ENCODE measurements around the gene FOXK2. TPM values are rescaled to one million over a fixed set of nuclear protein-coding genes. Genes with fewer than 3 reads are reported as not detected.

The FOXK2 gene
- total RNA-seq (62.7 and 64.3 TPM in 2 replicates), polyA plus RNA-seq (16.5 and 19.7 TPM in 2 replicates), polyA minus RNA-seq (36.0 and 56.2 TPM in 2 replicates)
- 23.7 TPM for total RNA-seq (2013)

DNA sequence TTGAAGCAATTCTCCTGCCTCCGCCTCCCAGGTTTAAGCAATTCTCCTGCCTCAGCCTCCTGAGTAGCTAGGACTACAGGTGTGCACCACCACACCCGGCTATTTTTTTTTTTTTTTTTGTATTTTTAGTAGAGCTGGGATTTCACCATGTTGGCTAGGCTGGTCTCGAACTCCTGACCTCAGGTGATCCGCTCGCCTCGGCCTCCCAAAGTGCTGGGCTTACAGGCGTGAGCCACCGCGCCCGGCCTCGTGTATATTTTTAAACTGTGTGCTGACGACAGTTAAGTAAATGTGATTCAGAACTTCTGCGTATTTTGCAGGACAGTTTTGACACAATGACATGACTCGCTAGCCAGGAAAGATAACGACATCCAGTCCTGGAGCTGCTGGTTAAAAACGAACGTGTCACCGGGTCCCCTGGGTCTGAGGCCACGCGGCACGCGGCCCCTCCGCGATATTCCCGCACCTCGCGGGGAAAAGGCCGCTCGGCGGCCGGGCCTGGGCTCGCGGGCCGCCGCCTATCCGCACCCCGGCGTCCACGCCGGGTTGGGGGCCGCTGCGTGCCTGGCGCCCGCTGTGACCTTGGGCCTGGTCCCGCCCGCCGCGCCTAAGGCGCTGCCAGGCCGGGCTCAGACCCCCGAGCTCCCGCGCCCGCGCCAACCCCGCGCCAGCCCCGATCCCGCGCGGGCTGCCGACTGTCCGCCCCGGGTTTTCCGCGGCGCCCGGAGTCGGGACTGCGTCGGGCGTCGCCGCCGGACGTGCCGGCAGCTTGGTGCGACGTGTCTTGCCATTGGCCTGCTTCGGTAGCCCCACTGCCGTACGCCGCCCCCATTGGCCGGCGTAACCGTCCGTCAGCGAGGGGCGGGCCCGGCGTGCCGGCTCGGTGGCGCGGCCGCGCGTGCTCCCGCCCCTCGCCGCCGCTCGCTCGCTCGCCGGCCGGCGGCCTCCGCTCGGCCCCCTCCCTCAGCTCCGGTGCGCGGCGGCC, at the start of gene FOXK2:
Gene FOXK2, plus strand, starts transcription at position 907 of the 985 bp plus-strand sequence. CDS start 157 bp downstream, outside the sequence.
- Histone ChIP-seq H3K27ac (ENCODE audit: low read length in 2 of 2) (peak within 1 kb of the TSS; percentile 72 to 82), H3K27me3 (replicated peaks in 1 of 4; ENCODE audit: control extremely low read depth in 1 of 4, control insufficient read depth in 3 of 4, insufficient read depth in 4 of 4, low read length in 3 of 4) (no peaks in the 10 kb centered on the region), H3K79me2 (ENCODE audit: control insufficient read depth, insufficient read depth, low read length) (peaks cover 40% of the 10 kb centered on the region), H3K4me2 (replicated peaks; ENCODE audit: low read depth, low read length, poor library complexity, severe bottlenecking) (peak within 1 kb of the TSS; percentile 98), H3K4me1 (ENCODE audit: control insufficient read depth in 2 of 2, insufficient read depth in 2 of 2, low read length in 2 of 2) (peaks cover 8 to 23% of the 10 kb centered on the region in 2 donors), H3K9me3 (ENCODE audit: control extremely low read depth in 1 of 3, control insufficient read depth in 2 of 3, insufficient read depth in 1 of 3, low read length in 2 of 3) (no peaks in the 10 kb centered on the region), H2AFZ (ENCODE audit: insufficient read depth, low read depth, low read length, poor library complexity, severe bottlenecking) (peak within 1 kb of the TSS; percentile 79), H4K20me1 (ENCODE audit: control insufficient read depth, insufficient read depth, low read length, poor library complexity, severe bottlenecking) (peaks cover 19% of the 10 kb centered on the region), H3K9ac (ENCODE audit: low read length) (peak within 1 kb of the TSS; percentile 72), H3K36me3 (replicated peaks in 1 of 2; ENCODE audit: control extremely low read depth in 1 of 2, control insufficient read depth in 1 of 2, extremely low read depth in 1 of 2, insufficient read depth in 2 of 2, low read length in 1 of 2) (no peaks in the 10 kb centered on the region), H3K4me3 (ENCODE audit: control extremely low read depth in 1 of 5, extremely low read depth in 1 of 5, insufficient read depth in 1 of 5, low read depth in 2 of 5, low read length in 4 of 5) (peak within 1 kb of the TSS; percentile 50 to 71 (median 64))
- Mint-ChIP-seq H3K4me1 (peaks cover 20% of the 10 kb centered on the region), H3K27ac (peak within 1 kb of the TSS; percentile 87), H3K9me3 (ENCODE audit: insufficient read depth) (no peaks in the 10 kb centered on the region), H3K4me3 (peak within 1 kb of the TSS; percentile 88), H3K27me3 (no peaks in the 10 kb centered on the region)
- peak; percentile 97 for ATAC-seq (ENCODE audit: low read depth)
- CTCF ChIA-PET, result interaction anchor here (1.1 to 1.4 kb wide), 2 partner anchors 13 to 25 kb away, joined by 5 read pairs; no protein-coding TSS in a partner anchor
- WGBS (ENCODE audit: insufficient coverage), result 3% methylated on average over 113 of the region's 114 CpGs
- intact Hi-C loops (cut with micrococcal nuclease), result loop anchor here (1.0 to 2.0 kb wide), 4 partner anchors 13 to 70 kb away; partner anchors contain the start of gene NARF
- peak; percentile 96 for DNase-seq
- POLR2A ChIA-PET, result interaction anchor here (0.5 to 2.2 kb wide), 8 partner anchors 10 to 816 kb away, joined by 3 to 8 read pairs (median 4); partner anchors contain the start of genes MRPL12 and NARF
- TF ChIP-seq, protein P1, sequence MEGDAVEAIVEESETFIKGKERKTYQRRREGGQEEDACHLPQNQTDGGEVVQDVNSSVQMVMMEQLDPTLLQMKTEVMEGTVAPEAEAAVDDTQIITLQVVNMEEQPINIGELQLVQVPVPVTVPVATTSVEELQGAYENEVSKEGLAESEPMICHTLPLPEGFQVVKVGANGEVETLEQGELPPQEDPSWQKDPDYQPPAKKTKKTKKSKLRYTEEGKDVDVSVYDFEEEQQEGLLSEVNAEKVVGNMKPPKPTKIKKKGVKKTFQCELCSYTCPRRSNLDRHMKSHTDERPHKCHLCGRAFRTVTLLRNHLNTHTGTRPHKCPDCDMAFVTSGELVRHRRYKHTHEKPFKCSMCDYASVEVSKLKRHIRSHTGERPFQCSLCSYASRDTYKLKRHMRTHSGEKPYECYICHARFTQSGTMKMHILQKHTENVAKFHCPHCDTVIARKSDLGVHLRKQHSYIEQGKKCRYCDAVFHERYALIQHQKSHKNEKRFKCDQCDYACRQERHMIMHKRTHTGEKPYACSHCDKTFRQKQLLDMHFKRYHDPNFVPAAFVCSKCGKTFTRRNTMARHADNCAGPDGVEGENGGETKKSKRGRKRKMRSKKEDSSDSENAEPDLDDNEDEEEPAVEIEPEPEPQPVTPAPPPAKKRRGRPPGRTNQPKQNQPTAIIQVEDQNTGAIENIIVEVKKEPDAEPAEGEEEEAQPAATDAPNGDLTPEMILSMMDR (IDR thresholded peaks at IDR 0.05), result no peak
- no peak for TF ChIP-seq EZH2 (IDR thresholded peaks at IDR 0.05; ENCODE audit: borderline replicate concordance, insufficient read depth, low read depth, low read length, poor library complexity, severe bottlenecking)

Measured in B cell (primary cell).